SIG-M5 treated with dmso at 0.1 percent for 504 hours (cell line): ENCODE data around the gene P2RX7.
A peak's percentile ranks its signal among the peaks of the same experiment; 100 is the strongest.

Source experiments
- DNase-seq: peaks from one replicate; lab custom pipeline; 2025; ENCODE audit not compliant: unreplicated experiment; lab: John Stamatoyannopoulos, UW

P2RX7 gene

GRCh38 chr12:121132601-121133481 is at the start of gene P2RX7:
Gene P2RX7 (plus strand): TSS chr12:121132876. CDS start chr12:121132971, 95 bp downstream.
- DNase-seq: no peak

- no peak for DNase-seq
These were observed 48.4 kb upstream of the P2RX7 start for GRCh38 chr12:121084229-121084628.

GRCh38 chr12:121085069-121085468 is 47.6 kb upstream of the P2RX7 start:
- no peak for DNase-seq

GRCh38 chr12:121085506-121086353 is 46.9 kb upstream of the P2RX7 start:
- no peak for DNase-seq

- DNase-seq: no peak
These were observed 45.8 kb upstream of the P2RX7 start for GRCh38 chr12:121086781-121087295.

GRCh38 chr12:121087467-121088194 is 45.0 kb upstream of the P2RX7 start:
- peak; percentile 14 for DNase-seq

- DNase-seq: no peak
These were observed 44.5 kb upstream of the P2RX7 start for GRCh38 chr12:121088195-121088585.

- DNase-seq: no peak
These were observed 43.5 kb upstream of the P2RX7 start for GRCh38 chr12:121089031-121089812.

GRCh38 chr12:121089813-121090430 is 42.8 kb upstream of the P2RX7 start:
- DNase-seq: no peak

- no peak for DNase-seq
These were observed 41.8 kb upstream of the P2RX7 start for GRCh38 chr12:121090586-121091514.

- no peak for DNase-seq
These were observed 40.6 kb upstream of the P2RX7 start for GRCh38 chr12:121092034-121092433.

GRCh38 chr12:121093487-121093891 is 39.2 kb upstream of the P2RX7 start:
- DNase-seq: no peak

GRCh38 chr12:121095544-121096198 is 37.0 kb upstream of the P2RX7 start:
- peak; percentile 91 for DNase-seq

GRCh38 chr12:121096199-121096798 is 36.4 kb upstream of the P2RX7 start:
- DNase-seq: peak; percentile 89

- DNase-seq: no peak
These were observed 32.9 kb upstream of the P2RX7 start for GRCh38 chr12:121099779-121100178.

GRCh38 chr12:121102307-121102706 is 30.4 kb upstream of the P2RX7 start:
- DNase-seq: no peak

GRCh38 chr12:121107681-121108080 is 25.0 kb upstream of the P2RX7 start:
- no peak for DNase-seq

- no peak for DNase-seq
These were observed 24.2 kb upstream of the P2RX7 start for GRCh38 chr12:121108492-121108891.
